Activated naive CD4-positive, alpha-beta T cell treated with anti-CD3 and anti-CD28 coated beads, Interleukin-2, amount 50 U/mL, for 16 hours (primary cell): ENCODE data around the gene TMEM163.
A peak's percentile ranks its signal among the peaks of the same experiment; 100 is the strongest.

ENCODE experiments used
- DNase-seq: peaks from one replicate; pipeline ENCODE4 v3.0.0-alpha.2; 2020

Gene TMEM163

DNA sequence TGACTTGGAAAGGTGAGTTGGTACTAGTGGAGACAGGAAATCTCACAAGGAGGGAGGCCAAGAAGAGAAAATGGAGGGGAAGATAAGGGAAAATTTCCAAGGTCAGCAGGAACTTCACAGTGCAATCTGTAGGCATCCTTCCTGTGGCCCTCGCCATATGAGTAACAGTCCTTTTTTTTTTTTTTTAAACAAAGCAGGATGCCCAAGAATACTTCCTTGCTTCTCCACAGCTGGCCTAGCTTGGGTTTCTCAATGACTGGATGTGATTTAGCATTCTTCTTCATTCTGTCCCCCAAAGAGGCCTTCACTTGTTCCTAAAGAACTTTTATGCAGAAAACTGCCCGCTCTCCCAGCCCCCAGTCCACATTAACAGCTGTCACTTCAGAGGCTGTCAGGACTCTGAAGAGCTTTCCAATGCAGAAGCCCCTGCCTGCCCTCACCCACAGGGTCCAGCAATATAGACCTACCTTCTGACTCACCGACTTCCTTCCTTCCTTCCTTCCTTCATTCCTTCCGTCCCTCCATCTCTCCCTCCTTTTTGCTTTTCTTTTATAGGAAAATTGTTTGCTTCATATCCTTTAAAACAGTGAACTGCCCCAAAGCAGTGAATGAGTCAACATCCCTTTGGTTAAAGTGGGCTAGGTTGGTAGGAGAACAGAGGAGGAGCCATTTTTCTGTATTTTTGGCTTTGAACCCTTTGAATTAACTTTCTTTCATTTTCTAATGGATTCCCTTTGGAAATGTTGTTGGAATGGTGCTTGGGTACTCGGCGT is 292.9 kb downstream of the TMEM163 start:
- no peak for DNase-seq

- no peak for DNase-seq
Measured at GRCh38 chr2:134421556-134422328, 297.1 kb downstream of the TMEM163 start.

- DNase-seq = no peak
Measured at GRCh38 chr2:134420920-134421319, 297.9 kb downstream of the TMEM163 start.

DNA sequence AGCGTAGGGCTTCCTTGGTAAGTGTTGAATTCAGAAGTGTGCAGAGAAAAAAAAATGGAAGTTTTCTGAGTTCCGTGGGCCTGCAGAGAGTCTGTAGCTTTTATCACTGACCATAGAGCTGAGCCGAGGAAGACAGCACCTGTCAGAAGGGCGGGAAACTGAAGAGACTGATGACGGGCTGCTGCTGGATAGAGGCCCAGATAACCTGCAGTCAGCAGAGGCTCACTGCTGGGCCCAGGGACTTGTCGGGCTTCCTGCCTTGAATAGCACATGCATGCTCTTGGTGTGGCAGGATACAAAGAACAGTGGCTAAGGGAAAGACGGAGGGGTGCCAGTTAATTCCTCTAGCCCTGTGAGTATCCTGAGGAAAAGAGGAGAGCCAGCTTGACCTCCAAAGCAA is 298.5 kb downstream of the TMEM163 start:
- no peak for DNase-seq

DNA sequence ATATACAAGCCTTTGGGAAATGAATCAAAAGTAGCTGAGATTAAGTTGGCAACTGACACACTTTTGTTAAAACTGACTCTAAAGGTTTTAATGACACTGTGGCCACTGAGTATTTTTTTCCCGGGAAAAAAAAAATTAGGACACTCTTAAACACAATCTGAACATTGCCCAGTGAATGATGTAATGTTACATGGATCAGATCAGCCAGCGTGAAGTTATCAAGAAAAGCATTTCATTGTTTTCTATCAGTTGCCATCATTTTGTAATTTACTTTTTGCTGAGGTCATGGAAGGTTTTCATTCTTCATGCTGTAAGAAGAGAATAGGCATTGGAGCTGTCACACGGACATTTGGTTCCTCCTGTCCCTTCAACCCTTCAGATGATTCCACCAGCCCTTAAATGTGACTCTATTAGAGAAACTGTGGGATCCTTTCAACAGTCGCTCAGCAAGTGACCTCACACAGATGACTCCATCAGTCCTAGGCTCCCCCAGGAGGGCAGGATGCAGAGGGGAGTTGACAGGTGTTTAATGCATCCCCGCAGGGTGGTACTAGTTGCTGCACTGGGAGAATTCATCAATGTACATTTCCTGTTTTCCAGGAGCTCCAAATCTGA is 300.7 kb downstream of the TMEM163 start:
- DNase-seq = no peak

DNA sequence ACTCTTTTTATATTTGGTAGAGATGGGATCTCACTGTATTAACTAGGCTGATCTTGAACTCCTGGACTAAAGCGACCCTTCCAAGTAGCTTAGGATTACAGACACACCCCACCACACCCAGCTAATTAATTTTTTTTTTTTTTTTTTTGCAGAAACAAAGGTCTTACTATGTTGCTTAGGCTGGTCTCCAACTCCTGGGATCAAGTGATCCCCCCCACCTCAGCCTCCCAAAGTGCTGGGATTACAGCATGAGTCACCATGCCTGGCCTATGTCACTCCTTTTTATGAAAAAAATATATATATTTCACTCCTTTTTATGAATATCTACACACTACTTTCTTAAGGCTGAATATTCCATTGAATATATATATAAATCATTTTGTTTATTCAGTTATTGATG is 302.2 kb downstream of the TMEM163 start:
- DNase-seq = no peak

- DNase-seq = no peak
Measured at GRCh38 chr2:134416018-134416417, 302.8 kb downstream of the TMEM163 start.

GRCh38 chr2:134413912-134414311 is 304.9 kb downstream of the TMEM163 start:
- DNase-seq = no peak

DNA sequence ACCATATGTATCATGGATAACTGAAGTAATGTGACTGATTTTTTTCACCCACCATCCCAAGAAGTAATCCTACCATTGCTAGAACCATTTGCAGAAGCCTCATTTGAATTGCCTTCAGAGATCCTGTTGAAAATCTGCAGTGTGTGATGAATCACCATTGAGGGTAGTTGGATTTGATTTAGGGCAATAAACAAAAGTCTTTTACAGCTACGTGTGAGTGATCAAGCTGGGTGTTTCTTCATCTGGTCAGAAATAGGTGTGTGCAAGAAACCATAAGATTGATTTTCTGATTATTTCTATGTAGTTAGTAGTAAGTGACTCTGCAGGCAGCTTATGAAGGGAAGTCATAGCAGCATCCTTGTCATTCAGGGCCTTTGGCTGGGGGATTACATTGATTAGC is 305.4 kb downstream of the TMEM163 start:
- no peak for DNase-seq

DNA sequence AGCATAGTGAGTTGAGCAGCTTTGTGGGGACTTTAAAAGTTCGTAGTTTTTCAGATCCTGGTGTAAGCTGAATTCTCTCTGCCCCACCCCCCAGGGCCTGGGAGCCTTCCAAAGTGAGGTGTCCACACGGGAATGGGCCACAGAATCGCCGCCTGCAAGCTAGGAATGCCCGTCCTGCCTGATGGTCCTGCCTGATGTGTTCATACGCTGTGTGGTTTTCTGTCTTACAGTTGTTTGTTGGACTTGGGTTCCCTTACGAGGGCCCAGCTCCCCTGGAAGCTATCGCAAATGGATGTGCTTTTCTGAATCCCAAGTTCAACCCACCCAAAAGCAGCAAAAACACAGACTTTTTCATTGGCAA is 306.2 kb downstream of the TMEM163 start:
- no peak for DNase-seq

- DNase-seq = peak; percentile 61
Measured at GRCh38 chr2:134411828-134412638, 306.8 kb downstream of the TMEM163 start.

DNA sequence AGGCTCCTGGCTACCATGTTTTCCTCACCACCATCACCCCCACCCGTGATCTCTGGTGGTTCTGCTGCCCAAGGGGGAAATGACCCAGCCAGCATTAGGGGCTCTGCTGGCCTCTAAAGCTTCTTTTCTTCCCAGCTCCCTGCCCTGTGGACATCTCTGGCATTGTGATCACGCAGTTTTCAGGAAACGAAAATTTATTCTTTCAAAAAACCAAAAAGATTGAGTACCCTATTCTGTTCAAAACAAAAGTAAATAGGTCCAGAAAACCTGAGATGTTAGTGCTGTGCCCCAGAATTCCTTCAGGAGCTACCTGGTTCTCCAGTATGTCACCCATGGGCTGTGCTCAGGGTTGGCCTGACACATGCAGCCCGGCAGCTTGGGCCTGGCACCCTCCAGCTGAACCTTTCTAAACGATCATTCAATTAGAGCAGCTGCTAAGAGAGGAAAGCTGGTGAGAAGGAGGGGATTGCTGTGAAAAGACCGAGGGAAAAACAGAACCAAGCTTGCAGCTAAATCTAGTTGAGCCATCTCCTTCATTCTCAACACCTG is 307.4 kb downstream of the TMEM163 start:
- DNase-seq = no peak

GRCh38 chr2:134410831-134411231 is 308.0 kb downstream of the TMEM163 start:
- DNase-seq = no peak

- DNase-seq = no peak
Measured at GRCh38 chr2:134410006-134410405, 308.8 kb downstream of the TMEM163 start.

- DNase-seq = no peak
Measured at GRCh38 chr2:134408791-134409190, 310.0 kb downstream of the TMEM163 start.

DNA sequence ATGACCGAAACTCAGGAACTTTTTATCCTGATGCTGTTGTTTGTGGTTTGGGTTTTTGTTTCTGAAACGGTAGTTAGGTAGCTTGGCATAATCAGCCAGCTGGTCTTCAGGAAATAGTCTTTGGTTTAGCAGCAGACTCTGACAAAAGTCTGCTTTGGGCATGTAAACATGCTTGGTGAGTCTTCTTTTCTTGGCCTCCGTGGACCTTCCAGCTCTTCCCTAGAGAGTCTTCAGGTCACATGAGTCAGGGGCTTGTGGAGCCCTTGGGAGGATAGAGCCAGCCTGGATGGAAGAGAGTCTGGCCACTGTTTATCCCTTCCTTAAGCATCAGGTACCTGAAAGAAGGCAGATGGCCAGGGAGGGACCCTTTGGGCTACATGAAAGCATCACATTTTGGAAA is 310.4 kb downstream of the TMEM163 start:
- DNase-seq = no peak

DNA sequence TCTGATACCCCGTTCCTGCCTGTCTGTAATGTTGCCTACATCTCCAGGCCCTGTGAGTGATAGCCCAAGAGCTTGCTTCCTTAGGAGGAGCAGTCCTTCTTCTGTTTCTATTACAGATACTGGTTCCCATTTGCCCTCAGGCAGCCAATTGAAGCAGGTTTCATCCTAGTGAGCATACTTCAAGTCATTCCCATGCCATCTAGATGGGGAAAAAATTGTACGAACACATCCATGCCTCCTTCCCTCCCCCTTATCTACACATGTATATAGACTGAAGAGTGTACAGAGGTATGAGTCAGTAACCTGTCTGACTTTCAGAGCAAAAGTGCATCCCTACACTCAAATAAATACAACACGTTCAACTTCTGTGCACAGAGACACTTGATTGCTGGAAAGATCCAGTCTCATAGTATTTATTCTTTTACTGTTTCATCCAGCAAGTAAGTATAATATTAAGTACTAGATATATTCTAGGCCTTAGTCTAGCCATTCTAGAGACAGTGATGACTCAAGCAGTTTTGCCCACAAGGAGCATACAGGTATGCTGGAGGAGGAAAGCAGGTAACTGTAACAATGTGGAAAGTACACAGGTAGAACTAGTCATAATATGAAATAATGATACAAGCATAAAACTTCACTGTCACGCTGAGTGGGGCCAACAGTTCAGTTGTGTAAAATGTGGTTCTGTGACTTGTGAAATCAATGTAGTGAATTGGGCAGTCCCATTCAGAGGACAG is 311.5 kb downstream of the TMEM163 start:
- DNase-seq = no peak

DNA sequence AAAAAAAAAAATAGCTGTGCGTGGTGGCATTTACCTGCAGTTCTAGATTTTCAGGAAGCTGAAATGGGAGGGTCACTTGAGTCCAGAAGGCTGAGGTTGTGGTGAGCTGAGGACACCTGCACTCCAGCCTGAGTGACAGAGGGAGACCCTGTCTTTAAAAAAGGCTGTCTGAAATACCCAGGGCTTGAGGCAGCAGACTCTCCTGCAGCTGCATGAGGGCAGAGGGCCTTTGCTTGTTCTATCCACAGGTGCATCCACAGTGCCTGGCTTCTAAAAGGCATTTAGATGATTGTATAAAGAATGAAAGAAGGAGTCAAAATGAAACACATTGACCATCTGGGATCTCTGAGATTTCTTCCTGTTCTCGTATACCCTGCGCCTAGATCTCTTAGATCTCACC is 312.1 kb downstream of the TMEM163 start:
- DNase-seq = no peak

DNA sequence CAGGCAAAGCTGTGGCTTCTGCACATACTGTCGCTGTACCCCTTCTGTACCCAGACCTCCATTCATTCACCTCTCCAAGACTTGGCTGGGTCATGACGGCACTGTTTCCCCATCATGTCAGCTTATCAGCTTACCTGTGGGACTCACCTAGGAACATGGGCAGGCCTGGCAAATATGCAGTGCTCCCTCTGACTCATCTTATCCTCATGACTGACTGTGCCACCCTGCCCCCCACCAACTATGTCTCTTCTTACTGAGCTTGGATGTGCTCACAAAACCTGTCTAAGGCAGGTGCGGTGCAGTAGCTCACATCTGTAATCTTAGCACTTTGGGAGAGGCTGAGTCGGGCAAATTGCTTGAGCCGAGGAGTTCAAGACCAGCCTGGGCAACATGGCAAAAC is 312.5 kb downstream of the TMEM163 start:
- no peak for DNase-seq
